ENCODE measurements around the gene CFL1. TPM values are rescaled to one million over a fixed set of nuclear protein-coding genes. Genes with fewer than 3 reads are reported as not detected.
A peak's percentile ranks its signal among the peaks of the same experiment; 100 is the strongest.
"Not testable (repeated sequence)": the region's sequence is repeated elsewhere in the genome, so short reads cannot be mapped to it uniquely, and the experiment has no call there.

The CFL1 gene
- polyA plus RNA-seq (ENCODE audit: insufficient read length), result 578 TPM

DNA sequence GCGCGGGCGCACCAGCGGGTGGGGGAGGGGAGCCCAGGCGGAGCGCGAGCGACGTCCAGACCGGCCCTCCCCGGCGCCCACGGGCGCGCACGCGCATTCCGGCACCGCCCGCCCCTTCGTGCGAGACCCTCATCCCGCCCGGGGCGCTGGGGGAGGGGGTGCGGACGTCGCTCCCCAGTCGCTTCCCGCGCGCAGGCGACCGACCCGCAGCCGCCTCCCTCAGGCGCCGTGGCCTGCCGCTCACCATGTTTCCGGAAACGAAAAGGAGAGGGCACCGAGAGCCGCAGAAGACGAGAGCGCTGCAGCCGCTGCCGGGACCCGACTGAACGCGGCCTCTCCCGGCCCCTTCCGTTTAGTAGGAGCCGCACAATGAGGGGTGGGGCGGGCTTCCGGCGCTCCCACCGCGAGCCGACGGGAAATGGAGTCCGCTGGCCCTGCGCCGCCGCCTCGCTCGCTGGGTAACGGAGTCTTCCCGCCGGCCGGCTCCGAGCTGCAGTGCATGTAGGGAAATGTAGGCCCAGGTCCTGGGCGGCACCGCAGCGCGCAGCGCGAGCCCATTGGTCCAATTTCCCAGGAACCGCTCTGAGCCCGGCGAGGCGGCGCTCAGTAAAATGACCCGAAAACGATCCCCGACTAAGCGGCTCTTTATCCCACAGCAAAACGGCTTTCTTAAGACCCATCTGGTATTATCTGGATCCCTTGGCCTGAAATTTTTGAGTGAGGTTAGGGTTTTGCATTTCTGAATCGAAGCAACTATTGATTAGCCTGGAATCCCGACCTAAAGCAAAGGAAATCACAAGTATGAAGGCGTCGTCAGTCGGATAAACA, at the start of gene CFL1:
CFL1 (minus strand) TSS at position 328 of the 828 bp plus-strand sequence; CDS start at position 247, 81 bp downstream.
- peak; percentile 92 for DNase-seq (ENCODE audit: low read depth)

DNA sequence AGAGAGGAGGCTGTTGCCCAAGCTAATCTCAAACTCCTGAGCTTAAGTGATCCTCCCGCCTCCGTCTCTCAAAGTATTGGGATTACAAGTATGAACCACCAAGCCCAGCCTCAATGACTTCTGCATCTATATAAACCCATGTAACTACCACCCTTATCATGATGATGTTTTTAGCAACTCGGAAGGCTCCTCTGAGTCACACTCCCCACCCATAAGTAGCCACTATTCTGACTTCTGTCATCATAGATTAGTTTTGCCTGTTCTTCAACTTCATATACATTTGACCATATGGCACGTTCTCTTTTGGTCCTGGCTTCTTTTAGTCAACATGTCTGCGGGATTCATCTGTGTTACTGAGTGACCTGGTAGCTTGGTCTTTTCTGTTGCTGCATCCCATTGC, 48.6 kb upstream of the CFL1 start:
- DNase-seq (ENCODE audit: low read depth), result no peak

DNA sequence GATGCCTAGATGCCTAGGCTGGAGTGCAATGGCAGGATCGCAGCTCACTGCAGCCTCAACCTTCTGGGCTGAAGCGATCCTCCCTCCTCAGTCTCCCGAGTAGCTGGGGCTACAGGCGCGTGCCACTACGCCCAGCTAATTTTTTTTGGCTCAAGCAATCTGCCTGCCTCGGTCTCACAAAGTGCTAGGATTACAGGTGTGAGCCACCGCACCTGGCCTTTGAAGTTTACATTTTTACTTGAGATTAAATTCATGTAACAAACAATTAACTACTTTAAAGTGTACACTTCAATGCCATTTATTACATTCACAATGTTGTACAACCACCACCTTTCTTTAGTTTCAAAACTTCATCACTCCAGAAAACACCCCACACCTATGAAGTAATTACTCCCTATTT, 45.7 kb upstream of the CFL1 start:
- DNase-seq (ENCODE audit: low read depth), result no peak

DNA sequence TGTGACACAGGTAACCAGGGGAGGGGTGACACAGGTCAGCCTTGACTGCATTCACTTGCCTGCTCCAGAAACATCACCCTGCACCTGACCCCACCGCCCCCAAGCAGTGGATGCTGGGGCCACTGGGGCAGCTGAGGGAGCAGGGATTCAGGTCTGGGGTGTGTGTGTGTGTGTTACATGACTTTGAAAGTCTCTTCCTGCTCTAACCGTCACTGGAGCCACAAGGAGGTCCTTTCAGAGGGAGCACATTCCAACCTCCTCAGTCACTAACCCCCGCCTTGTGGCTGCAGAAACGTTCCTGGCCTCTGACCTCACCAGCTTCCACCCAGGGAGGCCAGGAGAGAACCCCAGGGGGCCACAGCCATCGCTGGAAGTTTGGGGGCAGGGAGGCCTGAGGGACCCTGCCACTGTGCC, 45.1 kb upstream of the CFL1 start:
- no peak for DNase-seq (ENCODE audit: low read depth)

DNA sequence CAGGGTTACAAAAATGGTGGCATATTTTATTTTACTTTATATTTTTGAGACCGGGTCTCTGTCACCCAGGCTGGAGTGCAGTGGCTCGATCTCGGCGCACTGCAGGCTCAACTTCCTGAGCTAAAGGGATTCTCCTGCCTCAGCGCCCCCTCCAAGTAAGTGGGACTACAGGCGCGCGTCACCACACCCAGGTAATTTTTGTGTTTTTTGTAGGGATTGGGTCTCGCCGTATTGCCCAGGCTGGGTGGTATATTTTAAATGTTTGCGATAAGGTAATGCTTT, 42.9 kb upstream of the CFL1 start:
- DNase-seq (ENCODE audit: low read depth), result no peak

DNA sequence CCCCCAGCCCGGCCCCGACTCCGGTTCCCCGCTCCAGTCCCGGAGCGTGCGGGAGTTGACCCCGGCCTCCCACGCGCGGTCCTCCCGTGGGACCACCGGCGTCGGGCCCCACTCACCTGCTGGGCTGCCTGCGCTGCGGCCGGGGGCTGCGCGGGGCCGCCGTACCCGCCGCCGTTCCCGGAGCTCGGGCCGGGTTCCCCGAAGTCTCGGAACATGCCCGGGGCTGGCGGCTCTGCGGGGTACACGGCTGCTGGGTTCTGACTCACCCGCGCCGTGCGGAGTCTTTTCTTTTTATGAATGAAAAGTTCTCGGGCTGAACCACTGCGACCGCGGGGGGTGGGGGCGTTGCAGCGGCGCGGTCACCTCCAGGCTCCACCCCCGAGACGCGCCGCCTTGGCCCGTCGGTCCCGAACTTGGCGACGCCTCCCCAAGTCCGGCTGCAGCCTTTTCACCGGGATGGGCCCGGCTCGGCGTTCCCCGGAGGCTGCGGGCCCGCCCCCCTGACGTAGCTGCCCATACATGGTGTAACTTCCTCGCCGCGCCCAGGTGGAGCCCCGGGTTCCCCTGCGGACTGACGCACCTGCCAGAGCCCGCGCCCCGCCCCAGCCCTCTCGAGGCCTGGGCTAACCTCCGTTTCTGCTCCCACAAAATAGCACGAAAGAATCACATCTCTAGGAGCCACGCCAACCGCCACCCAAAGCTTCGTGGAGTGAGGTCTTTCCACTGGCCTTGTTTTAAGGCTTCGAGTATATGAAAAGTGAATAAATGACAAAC, 42.3 kb upstream of the CFL1 start, which contains the start of gene FOSL1:
FOSL1 (minus strand) TSS at position 264 of the 774 bp plus-strand sequence; CDS start at position 215, 49 bp downstream.
- DNase-seq (ENCODE audit: low read depth), result no peak

DNA sequence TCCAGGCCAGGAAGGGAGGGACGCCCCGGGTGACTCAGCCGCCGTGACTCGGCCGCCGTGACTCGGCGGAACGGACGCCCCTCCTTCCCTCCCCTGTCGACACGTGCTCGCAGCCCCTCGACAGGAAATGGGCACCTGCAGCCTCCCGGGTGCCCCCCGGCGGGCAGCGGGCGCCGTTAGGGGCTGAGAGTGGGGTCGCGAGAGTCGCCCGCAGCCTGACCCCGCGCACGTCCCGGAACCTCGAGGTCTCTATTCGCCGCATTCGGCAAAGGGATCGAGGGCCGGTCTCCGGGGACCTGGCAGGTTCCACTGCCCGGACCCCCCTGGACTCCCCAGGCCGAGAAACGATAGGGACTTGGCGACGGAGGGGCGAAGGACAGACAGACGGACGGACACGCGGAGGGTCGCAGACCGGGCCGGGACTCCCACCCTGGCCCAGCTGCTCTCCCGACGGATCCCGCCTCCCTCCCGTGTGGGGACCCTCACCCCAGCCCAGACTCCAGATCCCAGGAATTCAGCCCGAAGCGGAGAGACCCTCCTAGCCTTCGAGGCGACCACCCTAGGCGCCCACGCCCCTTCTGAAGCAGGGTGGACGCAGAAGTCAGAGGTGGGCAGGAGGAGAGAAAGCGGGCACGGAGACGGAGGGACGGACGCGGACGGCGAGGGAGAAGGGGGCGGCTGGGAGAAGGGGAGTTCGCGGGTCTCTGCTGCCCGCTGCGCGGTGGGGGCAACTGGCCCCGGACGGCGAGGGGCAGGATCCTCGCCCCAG, 41.6 kb upstream of the CFL1 start:
- no peak for DNase-seq (ENCODE audit: low read depth)

DNA sequence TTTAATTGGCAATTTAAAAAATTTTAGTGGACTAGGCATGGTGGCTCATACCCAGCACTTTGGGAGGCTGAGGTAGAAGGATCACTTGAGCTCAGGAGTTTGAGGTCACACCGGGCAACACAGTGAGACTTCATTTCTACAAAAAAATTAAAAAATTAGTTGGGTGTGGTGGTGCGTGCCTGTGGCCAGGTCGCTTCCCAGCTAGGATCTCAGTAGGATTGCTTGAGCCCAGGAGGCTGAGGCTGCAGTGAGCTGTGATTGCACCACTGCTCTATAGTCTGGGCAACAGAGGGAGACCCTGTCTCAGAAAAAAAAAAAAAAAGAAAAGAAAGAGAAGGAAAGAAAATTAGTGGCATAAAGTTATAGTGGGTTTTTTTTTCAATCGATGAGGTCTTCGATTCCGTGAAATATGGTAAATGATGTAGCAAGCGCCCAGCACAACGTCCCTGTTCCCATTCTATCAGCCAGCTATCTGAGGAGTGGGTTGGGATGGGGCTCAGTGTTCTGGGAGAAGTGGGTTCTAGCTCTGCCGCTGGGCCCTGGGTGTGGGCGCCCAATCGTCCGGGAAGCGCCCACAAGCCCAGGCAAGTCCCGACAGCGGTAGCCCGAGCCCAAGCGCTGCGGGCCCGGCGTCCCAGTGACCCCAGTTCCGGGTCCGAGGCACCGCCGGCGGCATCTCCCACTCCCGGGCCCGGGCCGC, 40.8 kb upstream of the CFL1 start:
- DNase-seq (ENCODE audit: low read depth), result no peak

DNA sequence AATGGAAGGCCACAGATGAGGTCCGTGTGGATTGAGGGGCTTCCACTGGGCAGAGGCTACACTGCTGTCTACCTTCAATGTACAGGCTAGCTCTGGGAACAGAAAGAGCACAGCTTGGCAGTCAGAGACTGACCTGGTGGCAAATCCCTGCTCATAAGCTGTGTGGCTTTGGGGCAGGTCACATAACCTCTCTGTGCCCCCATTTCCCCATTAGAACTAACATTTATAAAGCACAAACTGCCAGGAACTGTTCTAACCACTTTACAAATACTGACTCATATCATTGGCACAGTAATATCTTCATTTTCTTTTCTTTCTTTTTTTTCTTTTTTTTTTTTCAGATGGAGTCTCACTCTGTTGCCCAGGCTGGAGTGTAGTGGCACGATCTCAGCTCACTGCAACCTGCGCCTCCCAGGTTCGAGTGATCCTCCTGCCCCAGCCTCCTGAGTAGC, 39.1 kb upstream of the CFL1 start:
- DNase-seq (ENCODE audit: low read depth), result no peak

DNA sequence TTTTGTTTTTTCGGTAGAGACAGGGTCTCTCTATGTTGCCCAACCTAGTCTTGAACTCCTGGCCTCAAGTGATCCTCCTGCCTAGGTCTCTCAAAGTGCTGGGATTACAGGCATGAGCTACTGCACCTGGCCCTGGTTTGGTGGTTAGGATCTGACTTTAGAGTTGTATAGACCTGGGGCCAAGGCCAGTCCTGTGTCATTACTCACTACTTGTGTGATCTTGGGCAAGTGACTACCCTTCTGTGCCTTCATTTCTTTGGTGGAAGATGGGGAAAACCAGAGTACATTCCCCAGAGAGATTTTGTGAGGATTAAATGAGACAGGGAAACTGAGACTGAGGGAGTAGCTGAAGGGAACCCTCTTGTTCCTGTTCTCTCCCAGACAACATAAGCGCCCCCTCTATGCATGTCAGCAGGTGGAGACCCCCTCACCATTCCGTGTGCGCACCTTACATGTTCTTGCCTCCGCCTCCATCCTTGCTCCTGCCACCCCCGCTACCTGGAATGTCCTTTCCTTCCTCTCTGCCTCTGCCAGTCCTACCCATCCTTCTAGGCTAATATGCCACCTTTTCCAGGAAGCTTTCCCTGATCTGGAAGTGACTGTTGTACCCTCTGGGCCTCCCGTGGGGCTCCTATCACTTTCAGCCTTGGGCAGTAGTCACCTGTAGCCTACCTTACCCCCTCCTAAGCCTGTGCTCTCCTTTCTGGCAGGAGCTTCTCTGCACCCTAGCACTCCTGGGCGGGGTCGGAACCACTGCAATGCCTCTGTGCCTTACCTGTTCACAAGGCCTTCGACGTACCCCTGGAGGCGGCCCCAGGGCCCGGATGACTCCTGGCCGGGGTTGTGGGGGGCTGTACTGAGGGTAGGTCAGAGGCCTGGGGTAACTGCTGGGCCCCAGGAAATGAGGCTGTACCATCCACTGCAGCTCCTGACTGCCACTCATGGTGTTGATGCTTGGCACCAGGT, 38.3 kb upstream of the CFL1 start:
- DNase-seq (ENCODE audit: low read depth), result no peak

DNA sequence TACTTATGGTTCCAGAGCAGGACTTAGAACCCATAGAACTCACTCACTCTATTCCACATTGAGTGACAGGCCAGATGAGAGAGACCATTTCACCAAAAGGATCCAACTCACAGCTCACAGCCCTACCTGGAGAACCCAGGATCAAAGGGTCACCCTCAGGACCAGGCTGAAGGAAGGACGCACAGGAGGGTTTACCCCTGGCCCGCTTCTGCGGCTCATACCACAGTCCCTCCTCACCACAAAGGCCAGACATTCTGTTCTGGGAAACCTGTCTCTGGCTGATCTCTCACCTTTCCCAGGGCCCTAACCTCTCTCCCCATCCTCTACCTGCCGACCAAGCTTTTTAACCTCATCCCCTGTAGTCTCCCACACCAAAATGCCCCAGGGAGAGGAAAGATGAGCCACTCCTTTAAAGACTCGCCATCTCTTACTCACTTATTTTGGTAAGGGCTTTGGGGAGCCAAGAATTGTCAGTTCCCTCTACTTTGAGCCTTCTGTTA, 37.6 kb upstream of the CFL1 start:
- no peak for DNase-seq (ENCODE audit: low read depth)

DNA sequence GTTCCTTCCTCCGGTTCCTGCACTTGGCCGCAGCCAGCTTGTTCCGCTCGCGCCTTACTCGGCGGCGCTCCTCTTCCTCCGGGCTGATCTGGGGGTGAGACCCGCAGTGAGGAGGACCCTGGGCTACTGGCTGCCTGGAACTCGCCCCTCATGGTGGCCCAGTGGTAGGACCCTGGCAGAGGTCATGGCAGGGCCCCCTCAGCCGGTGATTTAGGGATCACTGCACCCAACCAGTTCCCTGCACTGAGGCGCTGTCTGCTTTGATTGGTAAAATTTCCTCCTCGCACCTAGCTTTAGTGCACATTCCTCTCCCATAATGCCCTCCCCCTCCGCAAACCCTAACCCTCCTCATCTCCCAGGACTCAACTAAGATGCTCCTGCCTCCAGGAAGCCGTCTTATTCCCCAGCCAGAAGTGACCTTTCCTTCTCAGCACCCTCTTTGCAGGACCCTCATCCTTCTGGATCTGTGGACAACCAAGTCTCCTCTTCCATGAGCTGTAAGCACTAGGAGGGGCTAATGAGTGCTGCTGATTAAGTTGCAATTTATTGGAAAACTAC, 36.1 kb upstream of the CFL1 start:
- no peak for DNase-seq (ENCODE audit: low read depth)

DNA sequence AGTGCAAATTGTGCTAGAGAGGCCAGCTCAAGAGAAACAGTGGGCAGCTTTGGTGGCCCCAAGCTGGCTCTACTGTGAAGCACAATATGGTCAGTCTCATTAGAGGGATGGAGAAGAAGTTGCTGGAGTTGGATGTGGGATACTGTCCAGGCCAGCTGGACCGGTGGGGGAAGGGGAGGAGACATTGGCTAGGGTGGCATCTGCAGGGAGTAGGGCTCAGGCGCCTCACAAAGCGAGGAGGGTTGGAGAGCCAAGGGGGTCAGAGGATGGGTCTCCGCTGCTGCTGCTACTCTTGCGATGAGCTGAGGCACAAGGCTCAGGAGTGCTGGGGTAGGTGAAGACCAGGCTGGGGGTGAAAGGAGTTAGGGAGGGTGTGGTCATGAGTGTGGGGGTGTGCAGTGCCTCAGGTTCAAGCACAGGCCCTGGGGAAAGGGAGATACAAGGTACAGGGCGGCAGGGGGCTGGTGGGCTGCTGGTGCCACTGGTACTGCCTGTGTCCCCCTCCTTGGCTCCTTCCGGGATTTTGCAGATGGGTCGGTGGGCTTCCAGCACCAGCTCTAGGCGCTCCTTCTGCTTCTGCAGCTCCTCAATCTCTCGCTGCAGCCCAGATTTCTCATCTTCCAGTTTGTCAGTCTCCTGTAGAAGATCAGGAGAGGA, 34.8 kb upstream of the CFL1 start:
- DNase-seq (ENCODE audit: low read depth), result no peak

DNA sequence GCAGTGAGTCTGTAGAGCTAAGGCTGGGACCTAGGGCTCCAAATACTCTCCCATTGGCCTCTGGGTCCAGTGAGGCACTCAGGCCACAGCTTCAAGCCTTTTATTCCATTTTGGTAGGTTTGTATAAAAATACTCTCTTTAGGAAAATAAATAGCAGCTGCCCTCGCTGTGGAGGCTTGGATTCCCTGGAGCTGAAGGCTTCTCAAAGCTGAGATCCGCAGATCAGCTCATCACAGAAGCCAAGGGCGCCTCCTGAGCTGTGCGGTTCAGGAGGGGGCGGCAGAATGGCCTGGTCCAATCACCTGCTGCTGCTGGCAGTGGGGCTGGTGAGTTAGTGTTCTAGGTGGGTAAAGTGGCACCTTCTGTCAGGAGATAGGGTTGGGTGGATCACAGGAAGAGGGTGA, 34.2 kb upstream of the CFL1 start:
- not testable (repeated sequence) for DNase-seq (ENCODE audit: low read depth)

DNA sequence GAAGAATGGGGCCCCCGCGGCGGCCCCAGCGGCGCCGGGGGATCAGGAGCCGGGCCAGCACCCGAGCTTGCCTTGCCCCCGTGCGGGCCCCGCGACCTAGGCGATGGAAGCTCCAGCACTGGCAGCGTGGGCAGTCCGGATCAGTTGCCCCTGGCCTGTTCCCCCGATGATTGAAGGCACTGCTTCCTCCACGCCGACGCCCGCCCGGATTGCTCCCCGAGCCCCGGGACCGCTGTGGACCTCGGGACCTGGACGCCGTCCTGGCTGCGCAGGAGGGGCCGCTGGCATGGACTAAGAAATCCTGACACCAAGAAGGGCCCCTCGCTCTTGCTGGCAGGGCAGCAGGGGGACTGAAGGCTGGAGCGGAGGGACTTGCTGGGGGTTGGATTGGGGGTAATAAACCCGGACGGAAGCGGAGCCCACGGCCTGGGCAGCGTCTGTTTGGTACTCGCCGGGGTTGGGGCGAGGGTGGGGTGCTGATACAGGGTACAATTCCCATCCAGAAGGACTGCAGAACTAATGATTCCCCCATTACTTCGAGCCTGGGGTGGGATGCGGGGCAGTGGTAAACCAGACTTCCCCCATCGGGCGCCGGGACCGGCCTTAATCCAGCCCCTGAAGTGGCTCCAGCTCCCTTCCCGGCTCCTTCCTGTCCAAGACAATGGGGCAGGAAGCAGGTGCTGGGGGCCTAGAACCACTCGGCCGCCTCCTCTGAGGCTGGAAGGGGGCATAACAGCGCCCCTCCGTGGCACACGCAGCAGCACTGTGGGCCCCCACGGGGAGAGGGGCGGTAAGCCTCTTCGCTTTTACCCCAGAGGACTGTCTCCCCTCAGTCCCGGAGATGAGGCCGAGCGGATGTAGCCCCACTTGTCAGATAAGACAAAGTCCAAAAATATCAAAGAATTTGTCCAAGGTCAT, 33.5 kb upstream of the CFL1 start:
- DNase-seq (ENCODE audit: low read depth), result no peak

DNA sequence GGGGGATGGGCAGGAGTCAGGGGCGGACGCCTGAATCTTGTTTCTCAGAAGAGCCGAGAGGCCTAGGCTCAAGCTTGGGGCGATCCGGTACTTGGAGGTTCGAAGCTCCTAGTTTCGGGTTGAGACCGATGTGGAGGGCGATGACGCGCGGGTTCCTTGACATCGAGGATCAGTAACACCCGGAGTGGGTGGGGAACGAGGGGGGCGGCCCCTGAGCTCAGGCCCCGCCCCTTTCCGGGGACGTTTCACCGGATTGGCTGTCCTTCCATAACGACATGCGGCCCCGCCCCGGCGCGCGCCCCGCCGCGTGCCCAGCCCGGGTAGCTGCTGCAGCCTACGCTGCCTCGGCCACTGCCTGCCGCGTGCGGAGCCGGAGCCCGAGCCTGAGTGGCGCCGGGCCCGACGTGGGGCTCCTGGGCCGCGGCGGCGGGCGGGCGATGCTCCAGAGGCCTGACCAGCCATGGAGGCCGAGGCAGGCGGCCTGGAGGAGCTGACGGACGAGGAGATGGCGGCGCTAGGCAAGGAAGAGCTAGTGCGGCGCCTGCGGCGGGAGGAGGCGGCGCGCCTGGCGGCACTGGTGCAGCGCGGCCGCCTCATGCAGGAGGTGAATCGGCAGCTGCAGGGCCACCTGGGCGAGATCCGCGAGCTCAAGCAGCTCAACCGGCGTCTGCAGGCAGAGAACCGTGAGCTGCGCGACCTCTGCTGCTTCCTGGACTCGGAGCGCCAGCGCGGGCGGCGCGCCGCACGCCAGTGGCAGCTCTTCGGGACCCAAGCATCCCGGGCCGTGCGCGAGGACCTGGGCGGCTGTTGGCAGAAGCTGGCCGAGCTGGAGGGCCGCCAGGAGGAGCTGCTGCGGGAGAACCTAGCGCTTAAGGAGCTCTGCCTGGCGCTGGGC, 32.6 kb upstream of the CFL1 start, which contains the start of gene CCDC85B:
CCDC85B (plus strand) TSS at position 350 of the 895 bp plus-strand sequence; CDS start at position 461, 111 bp downstream.
- peak; percentile 91 for DNase-seq (ENCODE audit: low read depth)

Data from forelimb muscle (tissue), 1 donor.